Activated T-cell treated with anti-CD3 and anti-CD28 coated beads, Interleukin-2, amount 50 U/mL, for 72 hours (primary cell): ENCODE measurements around the gene ZNF521. TPM values are rescaled to one million over a fixed set of nuclear protein-coding genes. Genes with fewer than 3 reads are reported as not detected.

Source experiments
- ATAC-seq, 2 donors: fragments of 150-1000 bp; cut with Tn5 transposase; replicated peaks in 1 of 2; 2 replicates each; pipeline ENCODE4 v1.10.0; 2021; ENCODE audit warnings: moderate library complexity in 2 of 2, mild to moderate bottlenecking in 1 of 2
- DNase-seq, 2 donors: peaks; one replicate each; pipeline ENCODE4 v3.0.0; 2021 to 2022; ENCODE audit warnings: mixed read lengths in 1 of 2
- H3K27ac Mint-ChIP-seq: one replicate; pipeline ENCODE4 v1.8.0; 2022; ENCODE audit warnings: mild to moderate bottlenecking, moderate library complexity, mixed read lengths
- H3K27me3 Mint-ChIP-seq: one replicate; pipeline ENCODE4 v1.8.0; 2022; ENCODE audit warnings: low read depth, mixed read lengths
- H3K36me3 Mint-ChIP-seq, 2 donors: one replicate each; pipeline ENCODE4 v1.8.0; 2022; ENCODE audit warnings: mixed read lengths in 2 of 2, mild to moderate bottlenecking in 1 of 2; ENCODE audit not compliant: insufficient read depth in 2 of 2
- H3K4me1 Mint-ChIP-seq: one replicate; pipeline ENCODE4 v1.8.0; 2022; ENCODE audit warnings: low read depth, mixed read lengths
- H3K4me3 Mint-ChIP-seq, 2 donors: one replicate each; pipeline ENCODE4 v1.8.0; 2022; ENCODE audit warnings: mild to moderate bottlenecking in 2 of 2, mixed read lengths in 2 of 2, moderate library complexity in 2 of 2
- H3K9me3 Mint-ChIP-seq, 2 donors: one replicate each; pipeline ENCODE4 v1.8.0; 2022; ENCODE audit warnings: mixed read lengths in 2 of 2
- total RNA-seq, 2 donors: library from RNA; stranded (reverse); gene quantifications; one replicate each; pipeline ENCODE4 v1.2.3, GENCODE V29; 2022

Gene ZNF521
- total RNA-seq, 2 donors from 2014 or later, result not detected

- H3K9me3 Mint-ChIP-seq, result no peaks in the 10 kb centered on the region
- DNase-seq (no peak), ATAC-seq (no peak)
- no peak overlapping the region for H3K27ac Mint-ChIP-seq
- H3K27me3 Mint-ChIP-seq, result no peaks in the 10 kb centered on the region
- H3K36me3 Mint-ChIP-seq, result no peaks in the 10 kb centered on the region
- no peak overlapping the region for H3K4me3 Mint-ChIP-seq
- no peaks in the 10 kb centered on the region for H3K4me1 Mint-ChIP-seq
Observed at GRCh38 chr18:25190472-25190871, 161.5 kb downstream of the ZNF521 start.

- Mint-ChIP-seq H3K27me3 (no peaks in the 10 kb centered on the region), H3K27ac (no peak overlapping the region), H3K9me3 (no peaks in the 10 kb centered on the region), H3K36me3 (no peaks in the 10 kb centered on the region), H3K4me1 (no peaks in the 10 kb centered on the region), H3K4me3 (no peak overlapping the region)
- DNase-seq, result no peak
- no peak for ATAC-seq
Observed at GRCh38 chr18:25189391-25190185, 162.4 kb downstream of the ZNF521 start.

DNA sequence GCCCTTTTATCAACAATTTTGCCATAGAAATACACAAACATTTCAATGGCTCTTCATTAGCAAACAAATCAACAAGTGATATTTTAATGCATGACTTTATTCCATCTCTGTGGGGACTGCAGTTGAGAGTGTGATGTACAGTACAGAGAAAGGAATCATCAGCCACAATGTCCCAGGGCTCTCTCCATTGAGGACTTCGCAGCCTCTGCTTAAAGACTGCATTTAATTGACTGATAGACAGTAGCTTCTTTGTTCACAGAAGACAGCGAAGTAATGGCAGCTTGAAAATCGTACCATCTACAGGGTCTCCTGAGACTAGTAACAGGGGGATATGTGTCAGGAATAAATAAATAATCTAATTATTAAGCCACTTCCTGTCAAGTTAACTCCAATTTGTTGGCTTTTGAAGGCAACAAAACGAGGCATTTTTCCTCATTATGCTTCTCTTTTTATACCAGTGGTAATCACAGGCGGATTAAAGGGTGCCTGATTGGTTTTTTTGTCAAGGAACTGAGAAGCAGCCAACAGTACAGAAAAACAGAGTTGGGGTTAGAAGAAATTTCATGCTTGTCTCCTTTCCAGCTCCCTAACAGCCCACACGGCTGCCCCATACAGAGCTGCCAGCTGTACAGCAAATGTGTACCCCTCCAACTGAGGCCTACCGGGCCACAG, 164.3 kb downstream of the ZNF521 start:
- no peak for DNase-seq
- no peak for ATAC-seq
- Mint-ChIP-seq H3K27ac (no peak overlapping the region), H3K27me3 (no peaks in the 10 kb centered on the region), H3K36me3 (no peaks in the 10 kb centered on the region), H3K4me3 (no peak overlapping the region), H3K4me1 (no peaks in the 10 kb centered on the region), H3K9me3 (no peaks in the 10 kb centered on the region)

GRCh38 chr18:25186871-25187270, 165.1 kb downstream of the ZNF521 start:
- Mint-ChIP-seq H3K4me3 (no peak overlapping the region), H3K27ac (no peak overlapping the region), H3K36me3 (no peaks in the 10 kb centered on the region), H3K9me3 (no peaks in the 10 kb centered on the region), H3K27me3 (no peaks in the 10 kb centered on the region), H3K4me1 (no peaks in the 10 kb centered on the region)
- ATAC-seq (no peak), DNase-seq (no peak)

GRCh38 chr18:25181993-25182392, 170.0 kb downstream of the ZNF521 start:
- Mint-ChIP-seq H3K27me3 (no peaks in the 10 kb centered on the region), H3K4me3 (no peak overlapping the region), H3K27ac (no peak overlapping the region), H3K9me3 (no peaks in the 10 kb centered on the region), H3K4me1 (no peaks in the 10 kb centered on the region), H3K36me3 (no peaks in the 10 kb centered on the region)
- DNase-seq (no peak), ATAC-seq (no peak)

DNA sequence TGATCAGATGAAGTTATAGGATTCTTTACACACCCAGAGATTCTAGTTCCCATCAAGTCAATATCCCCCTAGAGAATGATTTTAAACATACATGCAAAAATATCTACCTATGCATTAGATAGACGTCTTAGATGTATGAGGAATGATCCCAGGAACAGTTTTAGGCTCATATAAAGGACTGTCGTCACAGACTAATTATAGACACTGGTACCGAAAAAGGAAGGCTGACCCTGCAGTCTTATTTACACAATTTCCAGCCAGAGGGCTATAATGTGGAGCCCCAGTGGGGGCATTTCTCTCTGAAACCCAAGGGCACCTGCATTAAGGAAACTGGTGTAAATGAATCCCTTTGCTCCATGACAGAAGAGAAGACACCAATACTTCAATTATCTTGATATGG, 170.4 kb downstream of the ZNF521 start:
- Mint-ChIP-seq H3K27me3 (no peaks in the 10 kb centered on the region), H3K4me1 (no peaks in the 10 kb centered on the region), H3K9me3 (no peaks in the 10 kb centered on the region), H3K36me3 (no peaks in the 10 kb centered on the region), H3K4me3 (no peak overlapping the region), H3K27ac (no peak overlapping the region)
- DNase-seq (no peak), ATAC-seq (no peak)

DNA sequence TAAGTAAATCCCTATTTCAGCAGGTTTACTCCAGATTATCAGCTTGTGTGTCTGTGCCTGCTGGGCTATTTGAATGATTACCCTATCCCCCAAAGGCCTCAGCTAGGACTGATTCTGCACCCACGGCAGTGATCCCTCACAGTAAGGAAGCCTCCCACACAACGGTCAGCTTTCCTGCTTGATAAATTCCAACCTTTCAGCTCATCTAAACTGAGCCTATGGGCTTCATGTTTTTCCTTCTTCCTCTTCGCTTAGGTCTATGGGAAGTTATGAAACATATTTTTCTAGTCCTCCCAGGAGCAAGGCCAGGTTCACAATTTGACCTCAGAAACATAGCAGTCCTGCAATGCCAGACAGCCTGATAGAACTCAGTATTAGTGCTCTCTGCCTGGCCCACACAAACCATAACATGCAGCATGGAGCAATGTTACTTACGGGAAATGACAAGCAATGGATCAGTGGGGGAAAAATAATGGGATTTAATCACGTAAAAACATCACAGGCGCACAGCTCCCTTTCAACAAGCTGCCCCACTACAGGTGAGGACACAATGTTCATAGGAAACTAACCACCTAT, 170.9 kb downstream of the ZNF521 start:
- Mint-ChIP-seq H3K4me3 (no peak overlapping the region), H3K27me3 (no peaks in the 10 kb centered on the region), H3K36me3 (no peaks in the 10 kb centered on the region), H3K9me3 (no peaks in the 10 kb centered on the region), H3K27ac (no peak overlapping the region), H3K4me1 (no peaks in the 10 kb centered on the region)
- ATAC-seq (no peak), DNase-seq (no peak)

DNA sequence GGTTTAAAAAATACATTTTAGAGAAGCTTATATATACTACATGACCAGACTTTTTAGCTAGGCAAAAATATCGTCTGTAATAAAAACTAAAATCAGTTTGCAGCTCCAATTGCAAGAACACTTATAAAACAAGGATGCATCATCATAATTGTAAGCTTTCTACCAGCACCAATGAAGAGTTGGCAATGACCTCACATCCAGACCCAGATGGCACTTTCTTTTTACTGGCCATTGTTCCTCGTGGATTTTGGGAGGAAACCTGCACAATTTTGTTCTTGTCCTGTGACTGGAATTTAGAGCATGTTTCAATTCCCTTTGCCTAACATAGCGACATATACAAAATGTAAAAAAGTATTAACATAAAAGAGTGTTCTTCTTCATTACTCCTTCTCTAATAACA, 174.3 kb downstream of the ZNF521 start:
- H3K36me3 Mint-ChIP-seq, result no peaks in the 10 kb centered on the region
- H3K4me3 Mint-ChIP-seq, result no peak overlapping the region

GRCh38 chr18:25176518-25177042, 175.4 kb downstream of the ZNF521 start:
- H3K9me3 Mint-ChIP-seq, result no peaks in the 10 kb centered on the region
- H3K4me1 Mint-ChIP-seq, result no peaks in the 10 kb centered on the region
- H3K27me3 Mint-ChIP-seq, result no peaks in the 10 kb centered on the region
- no peak overlapping the region for H3K27ac Mint-ChIP-seq
- no peaks in the 10 kb centered on the region for H3K36me3 Mint-ChIP-seq
- no peak for DNase-seq
- ATAC-seq, result no peak
- H3K4me3 Mint-ChIP-seq, result no peak overlapping the region

More for the DNA sequence above, 174.3 kb downstream of the ZNF521 start:
- H3K27ac Mint-ChIP-seq, result no peak overlapping the region
- H3K4me1 Mint-ChIP-seq, result no peaks in the 10 kb centered on the region
- ATAC-seq (no peak), DNase-seq (no peak)
- no peaks in the 10 kb centered on the region for H3K27me3 Mint-ChIP-seq
- H3K9me3 Mint-ChIP-seq, result no peaks in the 10 kb centered on the region

DNA sequence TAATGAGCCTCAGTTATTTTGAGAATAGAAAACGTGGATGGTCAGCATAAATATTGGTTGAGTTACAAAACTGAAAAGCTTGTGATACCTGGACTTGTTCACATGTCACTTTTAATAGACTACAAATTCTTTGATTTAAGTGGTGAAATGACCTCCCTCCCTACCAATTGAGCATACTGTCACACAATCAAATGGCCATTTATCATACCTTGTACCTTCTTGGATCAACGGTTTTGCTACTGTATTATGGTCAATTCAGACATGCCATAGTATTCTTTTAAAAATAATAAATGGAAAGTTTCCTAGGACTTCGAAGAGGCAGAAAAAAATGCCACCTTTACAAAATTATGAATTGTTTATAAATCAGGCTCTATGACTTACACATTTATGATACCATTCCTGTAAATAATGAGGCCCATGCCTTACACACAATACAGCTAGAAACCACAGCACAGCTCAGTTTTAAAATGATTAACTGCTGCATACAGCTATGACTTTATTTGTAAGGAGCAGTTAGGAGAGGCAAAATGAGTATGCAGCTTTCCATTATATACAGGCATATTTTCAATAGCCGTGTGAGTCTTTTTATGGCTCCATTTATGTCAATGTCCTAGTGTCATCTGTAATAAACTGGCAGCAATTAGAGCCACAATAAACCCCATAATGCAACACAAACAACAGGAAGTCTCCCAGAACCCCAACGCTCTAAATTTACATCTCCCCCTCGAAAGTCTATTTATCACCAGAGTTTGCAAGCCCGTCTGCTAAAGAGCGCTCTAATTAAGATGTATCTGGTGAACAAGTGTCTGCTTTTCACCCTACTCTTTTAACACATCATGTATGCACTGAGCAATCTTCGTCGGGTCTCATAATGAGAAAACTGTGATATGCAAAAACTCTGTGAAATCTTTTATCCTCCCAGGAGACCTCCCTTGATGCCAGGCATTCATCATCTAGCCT, 176.1 kb downstream of the ZNF521 start:
- H3K27me3 Mint-ChIP-seq, result no peaks in the 10 kb centered on the region
- H3K36me3 Mint-ChIP-seq, result no peaks in the 10 kb centered on the region
- H3K27ac Mint-ChIP-seq, result no peak overlapping the region
- no peaks in the 10 kb centered on the region for H3K9me3 Mint-ChIP-seq
- no peak overlapping the region for H3K4me3 Mint-ChIP-seq
- no peak for ATAC-seq
- H3K4me1 Mint-ChIP-seq, result no peaks in the 10 kb centered on the region
- no peak for DNase-seq

DNA sequence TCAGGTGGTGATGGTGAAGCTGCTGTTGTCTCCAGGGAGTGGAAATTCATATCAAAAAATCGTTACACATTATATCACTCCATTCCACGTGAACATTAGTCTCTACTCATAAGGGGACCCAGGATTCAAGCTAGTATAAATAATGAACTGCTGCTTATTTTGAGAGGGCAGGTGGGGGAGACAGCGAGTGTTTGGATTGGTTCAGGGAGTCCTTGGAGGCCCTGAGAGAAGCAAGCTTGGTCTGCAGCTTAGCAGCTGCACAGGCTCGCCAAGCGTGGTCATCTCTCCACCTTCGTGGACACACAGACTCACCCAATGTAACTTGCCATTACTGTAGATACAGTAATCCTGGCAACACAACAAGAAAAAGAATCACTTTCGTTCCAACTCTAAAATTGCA, 177.6 kb downstream of the ZNF521 start:
- Mint-ChIP-seq H3K9me3 (no peaks in the 10 kb centered on the region), H3K4me3 (no peak overlapping the region), H3K4me1 (no peaks in the 10 kb centered on the region), H3K36me3 (no peaks in the 10 kb centered on the region), H3K27ac (no peak overlapping the region), H3K27me3 (no peaks in the 10 kb centered on the region)
- ATAC-seq (no peak), DNase-seq (no peak)

- H3K9me3 Mint-ChIP-seq, result no peaks in the 10 kb centered on the region
- ATAC-seq, result no peak
- peaks cover under 1% of the 10 kb centered on the region for H3K27me3 Mint-ChIP-seq
- no peaks in the 10 kb centered on the region for H3K36me3 Mint-ChIP-seq
- no peak overlapping the region for H3K4me3 Mint-ChIP-seq
- no peak for DNase-seq
- H3K27ac Mint-ChIP-seq, result no peak overlapping the region
- H3K4me1 Mint-ChIP-seq, result no peaks in the 10 kb centered on the region
Observed at GRCh38 chr18:25171334-25171733, 180.6 kb downstream of the ZNF521 start.
